ENCODE measurements around the gene METAP2. TPM values are rescaled to one million over a fixed set of nuclear protein-coding genes. Genes with fewer than 3 reads are reported as not detected.

METAP2 gene
- total and polyA plus RNA-seq, 2 experiments from 2014 or later, result 111 to 159 TPM

GRCh38 chr12:95522692-95523091 lies 48.7 kb downstream of the METAP2 start:
- peak overlapping the region; percentile 72; the same call in 1 of the 2 replicates for H3K27ac Mint-ChIP-seq
- H3K4me1 Mint-ChIP-seq, result peaks cover 8% of the 10 kb centered on the region
- no peak overlapping the region for H3K4me3 ChIP-seq
- no peaks in the 10 kb centered on the region for H3K9me2 ChIP-seq (ENCODE audit: insufficient read depth)
- TF ChIP-seq ZNF114 (CRISPR knock-in tag; IDR thresholded peaks at IDR 0.05), result no peak
- TF ChIP-seq JUNB (IDR thresholded peaks at IDR 0.05; ENCODE audit: unreplicated experiment), result no peak
- TF ChIP-seq STAT1 (IDR thresholded peaks at IDR 0.05; ENCODE audit: unreplicated experiment), result no peak
- TF ChIP-seq, protein P1, sequence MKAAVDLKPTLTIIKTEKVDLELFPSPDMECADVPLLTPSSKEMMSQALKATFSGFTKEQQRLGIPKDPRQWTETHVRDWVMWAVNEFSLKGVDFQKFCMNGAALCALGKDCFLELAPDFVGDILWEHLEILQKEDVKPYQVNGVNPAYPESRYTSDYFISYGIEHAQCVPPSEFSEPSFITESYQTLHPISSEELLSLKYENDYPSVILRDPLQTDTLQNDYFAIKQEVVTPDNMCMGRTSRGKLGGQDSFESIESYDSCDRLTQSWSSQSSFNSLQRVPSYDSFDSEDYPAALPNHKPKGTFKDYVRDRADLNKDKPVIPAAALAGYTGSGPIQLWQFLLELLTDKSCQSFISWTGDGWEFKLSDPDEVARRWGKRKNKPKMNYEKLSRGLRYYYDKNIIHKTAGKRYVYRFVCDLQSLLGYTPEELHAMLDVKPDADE (IDR thresholded peaks at IDR 0.05), result no peak
- TF ChIP-seq CREB1 (CRISPR knock-in tag; IDR thresholded peaks at IDR 0.05; ENCODE audit: low read depth), result no peak
- TF ChIP-seq POLR2AphosphoS5 (IDR thresholded peaks at IDR 0.05; ENCODE audit: low read depth), result no peak
- TF ChIP-seq REST (IDR thresholded peaks at IDR 0.05; ENCODE audit: unreplicated experiment), result no peak
- TF ChIP-seq EZH2phosphoT487 (IDR thresholded peaks at IDR 0.05; ENCODE audit: unreplicated experiment), result no peak
- no peak for TF ChIP-seq EZH2 (IDR thresholded peaks at IDR 0.05; ENCODE audit: low read depth, unreplicated experiment)
- no peak for TF ChIP-seq CTCF (conservative IDR thresholded peaks at IDR 0.05; ENCODE audit: low read depth in 2 of 2)
- no peak for TF ChIP-seq NANOG (IDR thresholded peaks at IDR 0.05; ENCODE audit: borderline replicate concordance)
- TF ChIP-seq ZNF331 (CRISPR knock-in tag; IDR thresholded peaks at IDR 0.05; ENCODE audit: low read depth), result no peak
- TF ChIP-seq, protein P2, sequence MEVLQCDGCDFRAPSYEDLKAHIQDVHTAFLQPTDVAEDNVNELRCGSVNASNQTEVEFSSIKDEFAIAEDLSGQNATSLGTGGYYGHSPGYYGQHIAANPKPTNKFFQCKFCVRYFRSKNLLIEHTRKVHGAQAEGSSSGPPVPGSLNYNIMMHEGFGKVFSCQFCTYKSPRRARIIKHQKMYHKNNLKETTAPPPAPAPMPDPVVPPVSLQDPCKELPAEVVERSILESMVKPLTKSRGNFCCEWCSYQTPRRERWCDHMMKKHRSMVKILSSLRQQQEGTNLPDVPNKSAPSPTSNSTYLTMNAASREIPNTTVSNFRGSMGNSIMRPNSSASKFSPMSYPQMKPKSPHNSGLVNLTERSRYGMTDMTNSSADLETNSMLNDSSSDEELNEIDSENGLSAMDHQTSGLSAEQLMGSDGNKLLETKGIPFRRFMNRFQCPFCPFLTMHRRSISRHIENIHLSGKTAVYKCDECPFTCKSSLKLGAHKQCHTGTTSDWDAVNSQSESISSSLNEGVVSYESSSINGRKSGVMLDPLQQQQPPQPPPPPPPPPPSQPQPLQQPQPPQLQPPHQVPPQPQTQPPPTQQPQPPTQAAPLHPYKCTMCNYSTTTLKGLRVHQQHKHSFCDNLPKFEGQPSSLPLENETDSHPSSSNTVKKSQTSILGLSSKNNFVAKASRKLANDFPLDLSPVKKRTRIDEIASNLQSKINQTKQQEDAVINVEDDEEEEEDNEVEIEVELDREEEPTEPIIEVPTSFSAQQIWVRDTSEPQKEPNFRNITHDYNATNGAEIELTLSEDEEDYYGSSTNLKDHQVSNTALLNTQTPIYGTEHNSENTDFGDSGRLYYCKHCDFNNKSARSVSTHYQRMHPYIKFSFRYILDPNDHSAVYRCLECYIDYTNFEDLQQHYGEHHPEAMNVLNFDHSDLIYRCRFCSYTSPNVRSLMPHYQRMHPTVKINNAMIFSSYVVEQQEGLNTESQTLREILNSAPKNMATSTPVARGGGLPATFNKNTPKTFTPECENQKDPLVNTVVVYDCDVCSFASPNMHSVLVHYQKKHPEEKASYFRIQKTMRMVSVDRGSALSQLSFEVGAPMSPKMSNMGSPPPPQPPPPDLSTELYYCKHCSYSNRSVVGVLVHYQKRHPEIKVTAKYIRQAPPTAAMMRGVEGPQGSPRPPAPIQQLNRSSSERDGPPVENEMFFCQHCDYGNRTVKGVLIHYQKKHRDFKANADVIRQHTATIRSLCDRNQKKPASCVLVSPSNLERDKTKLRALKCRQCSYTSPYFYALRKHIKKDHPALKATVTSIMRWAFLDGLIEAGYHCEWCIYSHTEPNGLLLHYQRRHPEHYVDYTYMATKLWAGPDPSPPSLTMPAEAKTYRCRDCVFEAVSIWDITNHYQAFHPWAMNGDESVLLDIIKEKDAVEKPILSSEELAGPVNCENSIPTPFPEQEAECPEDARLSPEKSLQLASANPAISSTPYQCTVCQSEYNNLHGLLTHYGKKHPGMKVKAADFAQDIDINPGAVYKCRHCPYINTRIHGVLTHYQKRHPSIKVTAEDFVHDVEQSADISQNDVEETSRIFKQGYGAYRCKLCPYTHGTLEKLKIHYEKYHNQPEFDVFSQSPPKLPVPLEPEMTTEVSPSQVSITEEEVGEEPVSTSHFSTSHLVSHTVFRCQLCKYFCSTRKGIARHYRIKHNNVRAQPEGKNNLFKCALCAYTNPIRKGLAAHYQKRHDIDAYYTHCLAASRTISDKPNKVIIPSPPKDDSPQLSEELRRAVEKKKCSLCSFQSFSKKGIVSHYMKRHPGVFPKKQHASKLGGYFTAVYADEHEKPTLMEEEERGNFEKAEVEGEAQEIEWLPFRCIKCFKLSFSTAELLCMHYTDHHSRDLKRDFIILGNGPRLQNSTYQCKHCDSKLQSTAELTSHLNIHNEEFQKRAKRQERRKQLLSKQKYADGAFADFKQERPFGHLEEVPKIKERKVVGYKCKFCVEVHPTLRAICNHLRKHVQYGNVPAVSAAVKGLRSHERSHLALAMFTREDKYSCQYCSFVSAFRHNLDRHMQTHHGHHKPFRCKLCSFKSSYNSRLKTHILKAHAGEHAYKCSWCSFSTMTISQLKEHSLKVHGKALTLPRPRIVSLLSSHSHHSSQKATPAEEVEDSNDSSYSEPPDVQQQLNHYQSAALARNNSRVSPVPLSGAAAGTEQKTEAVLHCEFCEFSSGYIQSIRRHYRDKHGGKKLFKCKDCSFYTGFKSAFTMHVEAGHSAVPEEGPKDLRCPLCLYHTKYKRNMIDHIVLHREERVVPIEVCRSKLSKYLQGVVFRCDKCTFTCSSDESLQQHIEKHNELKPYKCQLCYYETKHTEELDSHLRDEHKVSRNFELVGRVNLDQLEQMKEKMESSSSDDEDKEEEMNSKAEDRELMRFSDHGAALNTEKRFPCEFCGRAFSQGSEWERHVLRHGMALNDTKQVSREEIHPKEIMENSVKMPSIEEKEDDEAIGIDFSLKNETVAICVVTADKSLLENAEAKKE (CRISPR knock-in tag; IDR thresholded peaks at IDR 0.05), result no peak
- no peaks in the 10 kb centered on the region for H3K27me3 ChIP-seq (ENCODE audit: insufficient read depth)
- H3K36me3 ChIP-seq (ENCODE audit: insufficient read depth), result peaks cover 63% of the 10 kb centered on the region
- H3F3A ChIP-seq (replicated peaks; ENCODE audit: low read depth), result peaks cover 54% of the 10 kb centered on the region
- peaks cover 60% of the 10 kb centered on the region for H3K79me2 ChIP-seq (replicated peaks; ENCODE audit: insufficient read depth)
- peak overlapping the region; percentile 91 for H3K27ac ChIP-seq (ENCODE audit: low read depth)
- H4K20me1 ChIP-seq (replicated peaks; ENCODE audit: insufficient read depth), result peaks cover 60% of the 10 kb centered on the region
- no peak overlapping the region for H3K4me3 Mint-ChIP-seq
- ATAC-seq (peak; percentile 40), DNase-seq (ENCODE audit: low spot score) (peak; percentile 42)
- no peaks in the 10 kb centered on the region; the same call in 2 of the 3 replicates for H3K9me3 Mint-ChIP-seq
- no peak overlapping the region for H2AFZ ChIP-seq
- H3K27me3 Mint-ChIP-seq (ENCODE audit: insufficient read depth, low read depth, poor library complexity), result peaks cover 22% of the 10 kb centered on the region
- peaks cover 4% of the 10 kb centered on the region; the same call in 1 of the 2 replicates for H3K4me1 ChIP-seq (ENCODE audit: insufficient read depth)
- H3K4me2 ChIP-seq, result no peak overlapping the region
- H3K36me3 Mint-ChIP-seq (ENCODE audit: low read depth), result peaks cover 87% of the 10 kb centered on the region

Measured in GM23338 (cell line).